GM18505 (cell line): ENCODE results near the gene STAMBP.

ENCODE experiments used
- ATAC-seq: cut with Tn5 transposase; IDR thresholded peaks from one replicate; pipeline ENCODE4 v1.9.1; 2021; ENCODE audit not compliant: unreplicated experiment
- POLR2A ChIP-seq: IDR thresholded peaks from 4 replicates; pipeline ENCODE4 v1.6.1; 2011; ENCODE audit warnings: borderline replicate concordance; ENCODE audit not compliant: insufficient read depth, insufficient read length; ENCODE audit errors: extremely low read depth

STAMBP gene

GRCh38 chr2:73911548-73912208 lies 82.9 kb downstream of the STAMBP start:
- no peak for TF ChIP-seq POLR2A
- no peak for ATAC-seq

GRCh38 chr2:73913414-73914054 lies 84.8 kb downstream of the STAMBP start:
- no peak for TF ChIP-seq POLR2A
- ATAC-seq: no peak

- no peak for TF ChIP-seq POLR2A
- no peak for ATAC-seq
These were observed 85.9 kb downstream of the STAMBP start for GRCh38 chr2:73914667-73915066.

- no peak for TF ChIP-seq POLR2A
- ATAC-seq: no peak
These were observed 86.8 kb downstream of the STAMBP start for GRCh38 chr2:73915437-73915993.

GRCh38 chr2:73916666-73917065 lies 87.9 kb downstream of the STAMBP start:
- ATAC-seq: no peak
- TF ChIP-seq POLR2A: no peak

- ATAC-seq: no peak
- TF ChIP-seq POLR2A: no peak
These were observed 88.5 kb downstream of the STAMBP start for GRCh38 chr2:73917296-73917695.

GRCh38 chr2:73917696-73918207 lies 89.0 kb downstream of the STAMBP start:
- TF ChIP-seq POLR2A: no peak
- ATAC-seq: no peak

- ATAC-seq: no peak
- TF ChIP-seq POLR2A: no peak
These were observed 90.1 kb downstream of the STAMBP start for GRCh38 chr2:73918856-73919255.

GRCh38 chr2:73919596-73920228 lies 91.0 kb downstream of the STAMBP start:
- no peak for TF ChIP-seq POLR2A
- no peak for ATAC-seq

GRCh38 chr2:73920577-73921545 lies 92.1 kb downstream of the STAMBP start:
- TF ChIP-seq POLR2A: no peak
- ATAC-seq: no peak

GRCh38 chr2:73921581-73921980 lies 92.8 kb downstream of the STAMBP start:
- TF ChIP-seq POLR2A: no peak
- ATAC-seq: no peak

GRCh38 chr2:73922681-73923080 lies 93.9 kb downstream of the STAMBP start:
- no peak for TF ChIP-seq POLR2A
- no peak for ATAC-seq
